ACHN (cell line): ENCODE data around the gene CHTOP.
"Not testable (repeated sequence)": the region's sequence is repeated elsewhere in the genome, so short reads cannot be mapped to it uniquely, and the experiment has no call there.

Experiments used
- DNase-seq: peaks from one replicate; pipeline ENCODE4 v3.0.0-alpha.2; 2015
- in situ Hi-C: cut with HindIII; loops from 2 replicates; pipeline ENCODE4 v1.10.0; 2017; ENCODE audit warnings: low sequenced_read_pairs, low pct_ligation_motif_present, low pct_unique_long_range_greater_than_20kb

The CHTOP gene

DNA sequence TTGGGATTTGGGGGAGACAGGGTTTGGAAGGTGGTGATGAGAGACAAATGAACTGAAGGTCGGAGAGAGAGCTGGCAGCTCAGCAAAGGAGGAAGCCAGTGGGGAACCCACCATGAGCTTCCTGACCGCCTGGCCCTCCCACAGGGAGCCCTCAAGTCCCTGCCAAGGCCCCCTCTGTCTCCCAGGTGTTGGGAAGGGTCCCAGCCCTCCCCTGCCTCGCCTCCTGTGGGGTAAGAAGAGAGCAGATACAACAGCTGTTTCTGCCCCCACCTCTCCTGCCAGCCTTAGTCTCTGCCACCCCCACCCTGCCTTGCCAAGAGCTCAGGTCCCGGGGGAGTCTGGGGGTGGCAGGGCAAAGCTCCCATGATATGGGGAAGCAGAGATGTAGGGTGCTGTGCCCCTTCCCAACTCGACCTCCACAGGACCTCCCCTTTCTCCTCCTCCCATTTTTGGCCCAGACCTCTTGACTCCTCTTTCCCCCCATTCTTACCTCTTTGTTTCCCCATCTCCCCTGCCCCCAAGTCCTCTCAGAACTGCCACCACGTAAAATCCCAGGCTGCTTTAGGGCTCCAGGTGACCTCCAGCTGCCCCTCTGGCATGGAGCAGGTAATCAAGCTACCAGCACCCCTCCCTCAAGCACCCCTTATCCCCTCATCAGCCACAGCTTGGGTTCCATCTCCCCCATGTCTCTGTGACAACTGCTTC is 5.1 kb upstream of the CHTOP start:
- in situ Hi-C loops, result no loop called here
- DNase-seq, result no peak

DNA sequence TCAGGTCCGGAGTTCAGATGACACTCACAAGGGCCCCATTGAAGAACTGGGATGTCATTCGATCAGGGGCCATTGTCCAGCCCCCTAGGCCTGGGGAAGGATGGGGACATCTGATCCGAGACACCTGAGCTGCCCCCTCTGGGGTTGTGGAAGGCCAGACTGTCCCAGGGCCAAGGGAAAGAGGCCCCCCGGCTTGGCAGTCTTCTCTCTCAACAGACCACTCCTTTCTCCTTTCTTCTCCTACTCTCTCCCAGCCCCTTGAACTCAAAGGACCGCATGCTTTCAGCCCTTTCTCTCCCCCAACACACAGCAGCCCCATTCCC is 4.6 kb upstream of the CHTOP start:
- in situ Hi-C loops, result no loop called here
- DNase-seq, result no peak

DNA sequence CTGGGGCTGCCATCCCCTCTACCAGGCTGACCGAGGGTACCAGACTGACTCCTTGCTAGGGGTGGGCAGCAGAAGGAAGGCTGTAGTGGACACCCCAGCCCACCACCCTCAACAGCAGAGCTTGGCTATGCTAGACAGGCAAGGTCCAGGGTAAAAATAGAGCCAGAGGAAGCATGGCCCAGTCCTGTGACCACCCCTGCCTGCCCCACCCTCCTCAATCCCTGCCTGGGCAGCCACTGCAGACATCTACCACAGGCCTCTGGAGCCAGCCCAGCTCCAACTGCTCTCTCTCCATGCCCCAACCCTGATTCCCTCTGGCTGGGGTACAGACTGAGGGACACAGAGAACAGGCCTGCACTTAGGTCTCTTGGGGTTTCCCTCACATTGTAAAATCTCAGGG is 3.9 kb upstream of the CHTOP start:
- DNase-seq, result no peak
- in situ Hi-C loops, result no loop called here

DNA sequence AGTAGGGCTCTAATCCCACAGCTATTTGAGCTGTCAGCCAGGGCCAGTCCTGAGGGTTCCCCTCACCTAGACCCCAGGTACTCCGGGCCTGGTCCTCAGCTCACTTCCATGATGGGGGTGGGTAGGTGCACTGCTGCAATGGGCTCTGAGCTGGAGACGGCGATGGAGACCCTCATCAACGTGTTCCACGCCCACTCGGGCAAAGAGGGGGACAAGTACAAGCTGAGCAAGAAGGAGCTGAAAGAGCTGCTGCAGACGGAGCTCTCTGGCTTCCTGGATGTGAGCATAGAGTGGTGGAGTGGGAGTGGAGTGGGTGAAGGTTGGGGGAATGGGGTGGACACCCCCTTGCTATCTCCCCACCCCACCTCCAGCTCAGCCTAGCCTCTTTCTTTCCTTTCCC is 3.5 kb upstream of the CHTOP start:
- no peak for DNase-seq

DNA sequence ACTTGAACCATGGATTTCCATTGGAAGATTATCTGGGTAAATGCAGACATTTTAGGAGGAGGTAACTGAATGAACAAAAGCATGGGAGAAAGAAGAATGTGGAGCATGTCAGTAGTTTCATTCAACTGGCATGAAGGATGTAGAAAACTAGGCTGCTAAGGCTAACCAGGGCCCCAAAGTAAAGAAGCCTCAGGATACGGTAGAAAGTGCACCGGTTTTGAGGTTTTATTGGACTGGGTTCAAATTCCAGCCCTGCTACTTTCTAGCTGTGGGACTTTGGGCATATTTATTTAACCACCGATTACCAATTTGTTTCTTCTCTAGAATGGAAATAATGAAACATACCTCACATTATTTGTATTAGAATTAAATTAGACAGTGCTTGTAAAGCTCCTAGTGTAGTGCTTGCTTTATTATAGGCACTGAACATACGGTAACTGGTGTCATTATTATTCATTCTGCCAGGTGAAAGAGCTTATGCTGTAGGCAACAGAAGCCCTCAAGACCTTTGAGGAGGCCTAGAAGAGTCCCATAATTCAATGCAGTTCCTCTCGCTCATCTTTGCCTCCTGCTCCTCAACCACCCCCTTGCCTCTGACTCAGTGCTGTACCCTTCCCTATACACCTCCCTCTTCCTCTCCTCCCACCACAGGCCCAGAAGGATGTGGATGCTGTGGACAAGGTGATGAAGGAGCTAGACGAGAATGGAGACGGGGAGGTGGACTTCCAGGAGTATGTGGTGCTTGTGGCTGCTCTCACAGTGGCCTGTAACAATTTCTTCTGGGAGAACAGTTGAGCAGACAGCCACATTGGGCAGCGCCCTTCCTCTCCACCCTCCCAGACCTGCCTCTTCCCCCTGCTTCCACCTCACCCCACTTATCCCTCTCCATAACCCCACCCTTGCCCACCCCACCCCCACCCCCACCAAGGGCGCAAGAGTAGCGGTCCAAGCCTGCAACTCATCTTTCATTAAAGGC is 2.5 kb upstream of the CHTOP start:
- in situ Hi-C loops, result no loop called here

More for the DNA sequence above, 3.5 kb upstream of the CHTOP start:
- in situ Hi-C loops, result no loop called here

DNA sequence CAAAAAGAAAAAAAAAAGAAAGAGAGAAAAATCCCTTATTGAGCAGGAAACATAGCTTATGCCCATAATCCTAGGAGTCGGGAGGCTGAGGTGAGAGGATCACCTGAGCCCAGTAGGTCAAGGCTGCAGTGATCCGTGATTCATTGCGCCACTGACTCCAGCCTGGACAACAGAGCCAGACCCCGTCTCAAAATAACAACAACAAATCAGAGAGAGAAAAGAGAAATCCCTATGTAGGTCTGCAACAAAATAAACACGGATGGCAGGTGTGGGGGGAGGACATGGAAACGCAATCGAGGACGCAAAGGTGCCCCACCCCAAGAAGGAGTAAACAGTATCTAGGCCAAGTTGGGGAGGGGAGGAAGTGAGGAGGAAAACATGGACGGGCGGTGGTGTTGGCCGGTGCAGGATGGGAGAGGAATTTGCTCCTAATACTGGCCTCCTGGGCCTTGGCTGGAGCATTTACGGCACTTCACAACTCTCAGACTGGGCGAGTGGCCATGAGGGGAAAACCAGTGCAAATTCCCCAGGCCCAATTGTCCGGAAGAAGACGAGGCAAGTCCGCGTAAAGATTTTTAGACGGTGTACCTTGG is 609 bp upstream of the CHTOP start:
- in situ Hi-C loops, result no loop called here
- DNase-seq, result no peak

More for the DNA sequence above, 2.5 kb upstream of the CHTOP start:
- no peak for DNase-seq

DNA sequence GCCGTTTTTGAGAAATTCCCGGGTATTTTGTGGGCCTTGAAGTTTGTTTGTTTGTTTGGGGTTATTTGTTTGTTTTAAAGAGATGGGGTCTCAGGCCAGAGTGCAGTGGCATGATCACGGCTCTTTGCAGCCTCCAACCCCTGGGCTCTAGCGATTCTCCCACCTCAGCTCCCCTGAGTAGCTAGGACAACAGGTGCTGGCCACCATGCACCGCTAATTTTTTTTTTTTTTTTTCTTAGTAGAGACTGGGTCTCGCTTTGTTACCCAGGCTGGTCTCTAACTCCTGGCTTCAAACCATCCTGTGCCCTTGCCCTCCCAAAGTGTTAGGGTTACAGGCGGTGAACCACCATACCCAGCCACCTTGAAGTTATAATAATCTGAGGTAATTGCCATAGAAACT is 2.0 kb downstream of the CHTOP start:
- no peak for DNase-seq
- in situ Hi-C loops, result no loop called here

DNA sequence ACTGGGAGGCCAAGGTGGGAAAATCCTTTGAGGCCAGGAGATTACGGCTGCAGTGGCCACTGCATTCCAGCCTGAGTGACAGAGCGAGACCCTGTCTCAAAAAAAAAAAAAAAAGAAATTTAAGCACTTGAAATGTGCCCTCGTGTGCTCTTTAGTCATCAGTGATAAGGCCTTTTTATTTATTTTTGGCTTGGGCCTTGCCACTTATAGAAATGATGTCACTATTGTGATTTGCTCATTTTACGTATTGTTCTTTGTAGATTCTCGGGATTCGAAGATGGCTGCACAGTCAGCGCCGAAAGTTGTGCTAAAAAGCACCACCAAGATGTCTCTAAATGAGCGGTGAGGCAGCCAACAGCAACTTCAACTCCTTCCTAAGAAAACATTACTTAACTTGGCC is 2.4 kb downstream of the CHTOP start:
- DNase-seq, result no peak
- in situ Hi-C loops, result no loop called here

DNA sequence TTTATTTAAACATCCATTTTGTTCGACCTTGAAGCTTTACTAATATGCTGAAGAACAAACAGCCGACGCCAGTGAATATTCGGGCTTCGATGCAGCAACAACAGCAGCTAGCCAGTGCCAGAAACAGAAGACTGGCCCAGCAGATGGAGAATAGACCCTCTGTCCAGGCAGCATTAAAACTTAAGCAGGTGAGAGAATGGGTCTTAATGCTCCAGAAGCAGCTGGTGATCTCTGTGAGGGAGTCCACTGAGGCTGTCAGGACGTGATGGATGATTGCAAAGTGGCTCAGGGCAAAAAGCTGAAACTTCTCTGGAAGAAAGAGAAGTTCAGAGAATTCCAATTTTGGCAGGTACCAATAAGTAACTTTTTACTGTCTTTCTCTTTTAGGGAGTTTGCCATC is 4.4 kb downstream of the CHTOP start:
- no peak for DNase-seq
- in situ Hi-C loops, result no loop called here

DNA sequence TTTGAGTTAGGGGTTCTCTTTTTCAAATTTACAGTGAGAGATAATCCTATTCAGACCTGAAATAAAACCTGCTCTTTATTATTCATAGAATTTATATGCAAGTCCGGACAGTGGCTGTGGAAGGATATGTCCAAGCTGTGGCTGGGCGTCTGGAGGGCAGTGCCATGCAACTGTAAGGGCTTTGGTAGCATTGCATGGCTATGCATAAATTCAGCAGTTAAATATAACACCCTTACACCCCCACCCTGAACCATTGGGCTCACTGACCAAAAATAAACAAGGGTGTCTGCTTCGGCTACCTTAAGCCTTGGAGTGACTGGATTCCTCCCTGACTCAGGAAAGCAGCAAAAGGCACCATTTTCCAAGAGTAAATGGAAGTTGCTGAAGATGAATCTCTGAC is 5.4 kb downstream of the CHTOP start:
- in situ Hi-C loops, result no loop called here
- DNase-seq, result no peak

DNA sequence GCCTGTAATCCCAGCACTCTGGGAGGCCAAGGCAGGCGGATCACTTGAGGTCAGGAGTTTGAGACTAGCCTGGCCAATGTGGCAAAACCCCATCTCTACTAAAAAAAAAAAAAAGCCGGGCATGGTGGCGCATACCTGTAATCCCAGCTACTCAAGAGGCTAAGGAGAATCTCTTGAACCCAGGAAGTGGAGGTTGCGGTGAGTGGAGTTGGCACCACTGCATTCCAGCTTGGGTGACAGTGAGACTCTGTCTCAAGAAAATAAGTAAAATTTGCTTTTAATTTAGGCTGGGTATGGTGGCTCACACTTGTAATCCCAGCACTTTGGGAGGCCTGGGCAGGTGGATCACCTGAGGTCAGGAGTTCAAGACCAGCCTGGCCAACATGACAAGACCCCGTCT is 6.3 kb downstream of the CHTOP start:
- DNase-seq, in situ Hi-C loops: not testable (repeated sequence)

DNA sequence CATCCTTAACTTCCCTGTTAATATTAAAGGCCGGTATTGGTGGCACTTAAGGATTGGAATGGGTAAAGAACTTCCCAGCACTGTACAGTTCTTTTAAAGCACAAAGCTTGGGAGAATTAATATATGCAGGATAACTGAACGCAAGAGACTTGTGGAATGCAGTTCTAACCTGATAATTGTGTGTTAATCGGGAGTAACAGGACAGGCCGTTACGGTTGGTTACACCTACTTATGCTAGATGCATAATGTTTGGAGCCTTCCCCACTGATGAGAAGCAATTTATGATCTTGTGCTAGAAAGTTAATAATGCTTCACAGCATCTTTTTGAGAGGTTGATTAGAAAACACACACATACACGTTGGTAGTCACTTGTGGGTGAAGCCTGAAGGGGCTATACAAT is 7.0 kb downstream of the CHTOP start:
- in situ Hi-C loops, result no loop called here
- no peak for DNase-seq

DNA sequence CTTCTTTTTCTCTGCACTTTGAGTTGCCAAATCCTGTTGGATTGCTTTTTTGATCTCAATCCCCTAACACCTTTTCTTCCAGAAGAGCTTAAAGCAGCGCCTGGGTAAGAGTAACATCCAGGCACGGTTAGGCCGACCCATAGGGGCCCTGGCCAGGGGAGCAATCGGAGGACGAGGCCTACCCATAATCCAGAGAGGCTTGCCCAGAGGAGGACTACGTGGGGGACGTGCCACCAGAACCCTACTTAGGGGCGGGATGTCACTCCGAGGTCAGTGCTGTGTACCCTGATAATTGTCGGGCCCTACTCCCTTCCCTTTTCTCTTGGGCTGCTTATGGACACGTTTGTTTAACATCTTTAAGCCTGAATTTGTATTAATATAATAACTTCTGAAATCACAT is 8.3 kb downstream of the CHTOP start:
- DNase-seq, result no peak
- in situ Hi-C loops, result no loop called here

DNA sequence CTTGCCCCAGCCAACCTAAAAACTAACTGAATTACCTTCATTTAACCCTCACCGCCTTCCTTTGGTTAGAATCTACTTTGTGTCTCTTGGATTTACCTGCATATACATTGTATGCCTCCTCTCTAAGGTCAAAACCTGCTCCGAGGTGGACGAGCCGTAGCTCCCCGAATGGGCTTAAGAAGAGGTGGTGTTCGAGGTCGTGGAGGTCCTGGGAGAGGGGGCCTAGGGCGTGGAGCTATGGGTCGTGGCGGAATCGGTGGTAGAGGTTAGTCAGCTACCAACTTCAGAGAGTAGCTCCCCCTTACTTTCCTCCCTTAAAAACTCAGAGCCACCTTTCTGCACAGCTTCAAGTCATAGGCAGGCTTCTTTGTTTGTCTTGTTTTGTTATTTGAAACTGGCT is 9.2 kb downstream of the CHTOP start:
- no peak for DNase-seq
- in situ Hi-C loops, result no loop called here

DNA sequence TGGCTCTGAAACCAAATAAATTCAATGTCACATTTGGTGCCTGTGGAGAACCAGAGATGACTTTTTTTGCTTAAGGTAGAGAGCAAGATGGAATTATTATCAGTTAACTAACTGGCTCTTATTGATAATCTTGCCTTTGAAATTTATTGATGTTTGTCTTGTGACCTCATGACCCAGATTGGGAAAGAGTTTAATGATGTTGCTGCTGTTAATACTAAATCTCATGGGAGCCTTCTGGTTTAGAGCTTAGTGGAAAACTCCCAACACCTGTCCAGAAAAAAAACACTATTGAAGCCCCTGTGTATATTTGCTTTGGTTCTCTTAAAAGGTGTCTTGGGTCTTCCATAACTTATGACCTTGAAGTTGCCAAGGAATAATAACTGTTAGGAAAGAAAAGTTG is 9.9 kb downstream of the CHTOP start:
- in situ Hi-C loops, result no loop called here
- DNase-seq, result no peak

DNA sequence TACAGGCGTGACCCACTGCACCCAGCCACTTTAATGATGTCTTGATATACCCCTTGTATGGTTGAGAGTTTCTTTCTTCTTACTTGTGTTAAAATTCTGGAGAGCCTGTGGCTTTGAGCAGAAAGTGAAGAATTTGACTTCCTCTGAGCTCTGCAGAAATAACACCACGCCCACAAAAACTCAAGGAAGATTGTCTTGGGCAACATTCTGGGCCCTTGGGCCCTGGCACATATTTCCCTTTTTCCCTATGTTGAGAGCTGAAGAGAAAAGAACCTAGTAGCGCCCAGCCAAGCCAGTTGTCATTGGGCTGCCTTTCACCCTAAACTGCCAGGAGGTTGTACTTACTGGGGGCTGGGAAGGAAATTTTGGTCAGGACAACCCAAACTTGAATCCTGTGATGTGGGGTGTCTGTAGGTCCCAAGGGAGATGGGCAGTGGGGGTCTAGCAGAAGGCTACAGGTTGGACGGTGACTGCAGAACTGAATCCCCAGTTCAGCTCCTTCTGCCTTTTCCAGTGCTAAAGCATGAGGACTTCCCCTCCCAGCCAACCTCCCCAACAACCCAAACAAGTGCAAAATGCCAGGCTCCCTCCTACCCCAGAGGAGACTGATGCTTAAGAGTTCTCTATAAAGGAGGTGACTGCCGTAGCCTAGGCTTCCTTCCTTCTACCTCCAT is 12.9 kb downstream of the CHTOP start:
- in situ Hi-C loops, result no loop called here
- DNase-seq, result no peak

DNA sequence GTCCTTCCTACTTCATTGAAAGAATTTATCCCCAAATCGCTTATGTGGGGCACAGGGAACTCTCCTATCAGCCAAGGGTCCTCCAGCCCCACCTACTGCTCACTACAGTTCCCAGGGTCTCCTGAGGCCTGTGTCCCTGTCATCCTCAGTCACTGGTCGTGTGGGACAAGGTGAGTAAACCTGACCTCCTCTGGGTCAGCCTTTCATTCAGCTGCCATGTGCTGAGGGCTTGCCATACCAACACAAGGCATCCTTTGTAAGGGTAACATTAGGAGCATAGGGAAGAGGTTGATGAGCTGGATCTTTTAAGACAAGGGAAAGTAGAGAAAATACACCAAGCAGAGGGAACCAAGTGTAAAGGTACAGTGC is 13.5 kb downstream of the CHTOP start:
- in situ Hi-C loops, result no loop called here

DNA sequence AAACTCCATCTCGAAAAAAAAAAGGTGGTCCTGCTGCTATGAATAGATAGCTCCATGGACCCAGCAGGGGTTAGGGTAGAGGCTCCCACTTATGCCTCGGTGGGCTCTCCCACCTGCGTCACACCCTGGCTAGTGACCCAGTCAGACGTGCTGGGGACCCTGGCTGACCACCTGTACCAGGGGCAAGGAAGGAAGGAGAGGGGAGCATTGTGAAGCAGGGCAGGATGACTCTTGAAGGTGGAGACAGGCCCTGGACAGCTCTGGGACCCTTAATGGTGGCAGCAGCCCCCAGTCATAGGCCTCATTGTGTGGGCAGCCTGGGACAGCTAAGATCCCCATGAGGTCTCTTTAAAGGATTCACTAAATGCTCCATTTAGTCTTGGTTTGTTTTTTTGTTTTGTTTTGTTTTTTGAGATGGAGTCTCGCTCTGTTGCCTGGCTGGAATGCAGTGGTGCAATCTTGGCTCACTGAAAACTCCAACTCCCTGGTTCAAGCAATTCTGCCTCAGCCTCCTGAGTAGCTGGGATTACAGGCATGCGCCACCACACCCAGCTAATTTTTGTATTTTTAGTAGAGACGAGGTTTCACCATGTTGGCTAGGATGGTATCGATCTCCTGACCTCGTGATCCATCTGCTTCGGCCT is 14.3 kb downstream of the CHTOP start:
- in situ Hi-C loops, result no loop called here
- DNase-seq, result peak; percentile 37

More for the DNA sequence above, 13.5 kb downstream of the CHTOP start:
- DNase-seq, result no peak
